Measurements from ENCODE around the gene TPST1.

Gene TPST1

GRCh38 chr7:66267249-66267648, 62.1 kb downstream of the TPST1 start:
- no peak for DNase-seq (ENCODE audit: low read depth)
- no peak overlapping the region for H3K4me3 ChIP-seq (ENCODE audit: low read length)
- TF ChIP-seq CTCF (IDR thresholded peaks at IDR 0.05; ENCODE audit: insufficient read depth, low read depth, low read length, missing control alignments) = no peak

- DNase-seq (ENCODE audit: low read depth) = no peak
- TF ChIP-seq CTCF (IDR thresholded peaks at IDR 0.05; ENCODE audit: insufficient read depth, low read depth, low read length, missing control alignments) = no peak
- H3K4me3 ChIP-seq (ENCODE audit: low read length) = no peak overlapping the region
These were observed 64.8 kb downstream of the TPST1 start for GRCh38 chr7:66269978-66270377.

GRCh38 chr7:66272321-66272720, 67.2 kb downstream of the TPST1 start:
- TF ChIP-seq CTCF (IDR thresholded peaks at IDR 0.05; ENCODE audit: insufficient read depth, low read depth, low read length, missing control alignments) = no peak
- H3K4me3 ChIP-seq (ENCODE audit: low read length) = no peak overlapping the region
- DNase-seq (ENCODE audit: low read depth) = no peak

- DNase-seq (ENCODE audit: low read depth) = peak; percentile 74
- no peak overlapping the region for H3K4me3 ChIP-seq (ENCODE audit: low read length)
- TF ChIP-seq CTCF (IDR thresholded peaks at IDR 0.05; ENCODE audit: insufficient read depth, low read depth, low read length, missing control alignments) = no peak
These were observed 71.2 kb downstream of the TPST1 start for GRCh38 chr7:66276363-66276762.

- no peak overlapping the region for H3K4me3 ChIP-seq (ENCODE audit: low read length)
- TF ChIP-seq CTCF (IDR thresholded peaks at IDR 0.05; ENCODE audit: insufficient read depth, low read depth, low read length, missing control alignments) = no peak
- DNase-seq (ENCODE audit: low read depth) = peak; percentile 62
These were observed 72.4 kb downstream of the TPST1 start for GRCh38 chr7:66277492-66277891.

GRCh38 chr7:66279912-66280311, 74.8 kb downstream of the TPST1 start:
- no peak overlapping the region for H3K4me3 ChIP-seq (ENCODE audit: low read length)
- no peak for TF ChIP-seq CTCF (IDR thresholded peaks at IDR 0.05; ENCODE audit: insufficient read depth, low read depth, low read length, missing control alignments)
- no peak for DNase-seq (ENCODE audit: low read depth)

GRCh38 chr7:66281678-66282590, 76.8 kb downstream of the TPST1 start:
- TF ChIP-seq CTCF (IDR thresholded peaks at IDR 0.05; ENCODE audit: insufficient read depth, low read depth, low read length, missing control alignments) = no peak
- peak; percentile 71 for DNase-seq (ENCODE audit: low read depth)
- H3K4me3 ChIP-seq (ENCODE audit: low read length) = no peak overlapping the region

Data from epithelial cell of esophagus (primary cell).